Measurements from ENCODE around the gene MIB2.
"Not testable (repeated sequence)": the region's sequence is repeated elsewhere in the genome, so short reads cannot be mapped to it uniquely, and the experiment has no call there.

Gene MIB2

GRCh38 chr1:1627261-1627828 is 12.0 kb downstream of the MIB2 start:
- DNase-seq (ENCODE audit: low read depth in 2 of 2), result no peak

- DNase-seq (ENCODE audit: low read depth in 2 of 2), result no peak
Measured at GRCh38 chr1:1627829-1628753, 12.8 kb downstream of the MIB2 start.

- DNase-seq (ENCODE audit: low read depth in 2 of 2), result no peak
Measured at GRCh38 chr1:1628754-1629429, 13.6 kb downstream of the MIB2 start.

- peak; percentile 74 to 75 for DNase-seq (ENCODE audit: low read depth in 2 of 2)
Measured at GRCh38 chr1:1629430-1630190, 14.3 kb downstream of the MIB2 start.

GRCh38 chr1:1630191-1630964 is 15.1 kb downstream of the MIB2 start:
- peak; percentile 87 to 92 for DNase-seq (ENCODE audit: low read depth in 2 of 2)

- no peak for DNase-seq (ENCODE audit: low read depth in 2 of 2)
Measured at GRCh38 chr1:1630965-1631781, 15.9 kb downstream of the MIB2 start.

- no peak for DNase-seq (ENCODE audit: low read depth in 2 of 2)
Measured at GRCh38 chr1:1631782-1632420, 16.6 kb downstream of the MIB2 start, which contains the start of gene MMP23B. Gene MMP23B, plus strand, starts transcription at chr1:1632173. Its CDS starts 46 bp downstream, at chr1:1632219.

GRCh38 chr1:1633409-1633808 is 18.1 kb downstream of the MIB2 start:
- not testable (repeated sequence) for DNase-seq (ENCODE audit: low read depth in 2 of 2)

- not testable (repeated sequence) for DNase-seq (ENCODE audit: low read depth in 2 of 2)
Measured at GRCh38 chr1:1634613-1635012, 19.3 kb downstream of the MIB2 start.

- not testable (repeated sequence) for DNase-seq (ENCODE audit: low read depth in 2 of 2)
Measured at GRCh38 chr1:1636621-1637478, 21.6 kb downstream of the MIB2 start.

- not testable (repeated sequence) for DNase-seq (ENCODE audit: low read depth in 2 of 2)
Measured at GRCh38 chr1:1637479-1637875, 22.2 kb downstream of the MIB2 start.

- DNase-seq (ENCODE audit: low read depth in 2 of 2), result not testable (repeated sequence)
Measured at GRCh38 chr1:1638528-1638927, 23.2 kb downstream of the MIB2 start.

GRCh38 chr1:1639368-1639767 is 24.1 kb downstream of the MIB2 start:
- not testable (repeated sequence) for DNase-seq (ENCODE audit: low read depth in 2 of 2)

GRCh38 chr1:1640081-1640480 is 24.8 kb downstream of the MIB2 start:
- DNase-seq (ENCODE audit: low read depth in 2 of 2), result not testable (repeated sequence)

GRCh38 chr1:1640711-1641461 is 25.6 kb downstream of the MIB2 start:
- DNase-seq (ENCODE audit: low read depth in 2 of 2), result not testable (repeated sequence)

GRCh38 chr1:1646326-1646725 is 31.0 kb downstream of the MIB2 start:
- DNase-seq (ENCODE audit: low read depth in 2 of 2), result not testable (repeated sequence)

- not testable (repeated sequence) for DNase-seq (ENCODE audit: low read depth in 2 of 2)
Measured at GRCh38 chr1:1647567-1648241, 32.4 kb downstream of the MIB2 start.

All from activated CD8-positive, alpha-beta memory T cell treated with anti-CD3 and anti-CD28 coated beads for 4 hours (primary cell).